Astrocyte of the spinal cord (primary cell): ENCODE data around the gene INTS6.
A peak's percentile ranks its signal among the peaks of the same experiment; 100 is the strongest.

Experiments used
- DNase-seq: peaks from one replicate; pipeline ENCODE4 v3.0.0; 2011; ENCODE audit warnings: low read depth, low spot score
- H3K4me3 ChIP-seq: 2 replicates; pipeline ENCODE4 v1.5.1; 2011; ENCODE audit warnings: low read depth, mild to moderate bottlenecking, low read length, moderate library complexity
- CTCF ChIP-seq: IDR thresholded peaks from 2 replicates; pipeline ENCODE4 v1.5.1; 2012; ENCODE audit warnings: low read depth, mild to moderate bottlenecking, low read length, inconsistent platforms
- in situ Hi-C: cut with HindIII; loops from 2 replicates; pipeline ENCODE4 v1.10.0; 2017; ENCODE audit warnings: low sequenced_read_pairs

Gene INTS6

GRCh38 chr13:51495316-51495715 lies 42.5 kb upstream of the INTS6 start:
- no peak for TF ChIP-seq CTCF
- H3K4me3 ChIP-seq, result no peak overlapping the region
- in situ Hi-C loops, result no loop called here
- no peak for DNase-seq

- in situ Hi-C loops, result no loop called here
- H3K4me3 ChIP-seq, result no peak overlapping the region
- no peak for TF ChIP-seq CTCF
- DNase-seq, result peak; percentile 36
Observed at GRCh38 chr13:51494156-51494555, 41.3 kb upstream of the INTS6 start.

- no peak for DNase-seq
- no peak for TF ChIP-seq CTCF
- H3K4me3 ChIP-seq, result no peak overlapping the region
- in situ Hi-C loops, result no loop called here
Observed at GRCh38 chr13:51488212-51488611, 35.4 kb upstream of the INTS6 start.

GRCh38 chr13:51481656-51482055 lies 28.8 kb upstream of the INTS6 start:
- no peak for TF ChIP-seq CTCF
- DNase-seq, result no peak

GRCh38 chr13:51479199-51479523 lies 26.3 kb upstream of the INTS6 start:
- no peak overlapping the region for H3K4me3 ChIP-seq
- DNase-seq, result peak; percentile 41
- TF ChIP-seq CTCF, result no peak
- in situ Hi-C loops, result no loop called here

More at GRCh38 chr13:51481656-51482055, 28.8 kb upstream of the INTS6 start:
- in situ Hi-C loops, result no loop called here
- no peak overlapping the region for H3K4me3 ChIP-seq

GRCh38 chr13:51478418-51479198 lies 25.8 kb upstream of the INTS6 start:
- in situ Hi-C loops, result no loop called here
- DNase-seq, result no peak
- H3K4me3 ChIP-seq, result no peak overlapping the region
- no peak for TF ChIP-seq CTCF
